ENCODE data around the gene DIRAS3.
"Not testable (repeated sequence)": the region's sequence is repeated elsewhere in the genome, so short reads cannot be mapped to it uniquely, and the experiment has no call there.

The DIRAS3 gene

GRCh38 chr1:68049941-68050878 is at the start of gene DIRAS3:
DIRAS3 (minus strand) TSS chr1:68050627; CDS start chr1:68047297, 3,330 bp downstream.
- no peak for DNase-seq

GRCh38 chr1:68093737-68094136 is 43.3 kb upstream of the DIRAS3 start:
- no peak for DNase-seq

GRCh38 chr1:68087184-68087583 is 36.8 kb upstream of the DIRAS3 start:
- no peak for DNase-seq

- DNase-seq = no peak
Observed at GRCh38 chr1:68085752-68086151, 35.3 kb upstream of the DIRAS3 start.

GRCh38 chr1:68083686-68084085 is 33.3 kb upstream of the DIRAS3 start:
- no peak for DNase-seq

- DNase-seq = no peak
Observed at GRCh38 chr1:68081775-68082283, 31.4 kb upstream of the DIRAS3 start.

GRCh38 chr1:68078647-68079046 is 28.2 kb upstream of the DIRAS3 start:
- no peak for DNase-seq

GRCh38 chr1:68074472-68074871 is 24.0 kb upstream of the DIRAS3 start:
- no peak for DNase-seq

GRCh38 chr1:68065766-68066165 is 15.3 kb upstream of the DIRAS3 start:
- DNase-seq = no peak

GRCh38 chr1:68058053-68058452 is 7.6 kb upstream of the DIRAS3 start:
- DNase-seq = not testable (repeated sequence)

GRCh38 chr1:68057564-68057963 is 7.1 kb upstream of the DIRAS3 start:
- DNase-seq = no peak

GRCh38 chr1:68057050-68057449 is 6.6 kb upstream of the DIRAS3 start:
- no peak for DNase-seq

GRCh38 chr1:68051475-68051874 is 1.0 kb upstream of the DIRAS3 start:
- peak; percentile 29 for DNase-seq

- DNase-seq = no peak
Observed at GRCh38 chr1:68047659-68048026, 2.8 kb downstream of the DIRAS3 start.

GRCh38 chr1:68046885-68047658 is 3.4 kb downstream of the DIRAS3 start:
- DNase-seq = no peak

- DNase-seq = no peak
Observed at GRCh38 chr1:68046423-68046822, 4.0 kb downstream of the DIRAS3 start.

GRCh38 chr1:68045511-68046180 is 4.8 kb downstream of the DIRAS3 start:
- DNase-seq = no peak

GRCh38 chr1:68043443-68044090 is 6.9 kb downstream of the DIRAS3 start:
- DNase-seq = no peak

GRCh38 chr1:68036946-68037345 is 13.5 kb downstream of the DIRAS3 start:
- no peak for DNase-seq

- no peak for DNase-seq
Observed at GRCh38 chr1:68029444-68029843, 21.0 kb downstream of the DIRAS3 start.

GRCh38 chr1:68028566-68028965 is 21.9 kb downstream of the DIRAS3 start:
- DNase-seq = no peak

- DNase-seq = no peak
Observed at GRCh38 chr1:68024635-68025338, 25.6 kb downstream of the DIRAS3 start.

Measured in COR-L47 (cell line).